HG02798 (cell line): ENCODE results near the gene CDC42EP2.
A peak's percentile ranks its signal among the peaks of the same experiment; 100 is the strongest.

Experiments used
- ATAC-seq: cut with Tn5 transposase; IDR thresholded peaks from one replicate; pipeline ENCODE4 v1.9.1; 2021; ENCODE audit warnings: mild to moderate bottlenecking; ENCODE audit not compliant: unreplicated experiment, poor library complexity

The CDC42EP2 gene

GRCh38 chr11:65297026-65297672 lies 17.5 kb upstream of the CDC42EP2 start:
- no peak for ATAC-seq

DNA sequence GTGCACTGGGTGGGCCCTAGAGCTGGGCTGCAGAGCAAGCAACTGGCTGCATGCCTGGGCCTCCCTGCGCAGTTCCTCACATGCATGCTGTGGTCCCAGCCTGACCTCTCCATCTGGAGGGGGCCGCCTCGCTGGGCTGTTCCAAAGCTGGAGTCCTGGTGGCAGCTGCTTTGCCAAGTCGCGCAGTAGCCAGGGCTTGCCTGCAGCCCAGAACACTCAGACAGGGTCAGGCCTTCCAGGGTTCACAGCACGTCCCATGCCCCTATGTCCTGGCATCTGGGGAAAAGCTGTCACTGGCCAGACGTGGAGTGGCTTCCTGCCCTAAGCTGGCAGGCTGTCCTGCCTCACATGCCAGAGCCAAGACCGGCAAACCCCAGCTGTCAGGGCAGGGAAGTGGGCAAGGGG lies 16.5 kb upstream of the CDC42EP2 start:
- ATAC-seq = no peak

DNA sequence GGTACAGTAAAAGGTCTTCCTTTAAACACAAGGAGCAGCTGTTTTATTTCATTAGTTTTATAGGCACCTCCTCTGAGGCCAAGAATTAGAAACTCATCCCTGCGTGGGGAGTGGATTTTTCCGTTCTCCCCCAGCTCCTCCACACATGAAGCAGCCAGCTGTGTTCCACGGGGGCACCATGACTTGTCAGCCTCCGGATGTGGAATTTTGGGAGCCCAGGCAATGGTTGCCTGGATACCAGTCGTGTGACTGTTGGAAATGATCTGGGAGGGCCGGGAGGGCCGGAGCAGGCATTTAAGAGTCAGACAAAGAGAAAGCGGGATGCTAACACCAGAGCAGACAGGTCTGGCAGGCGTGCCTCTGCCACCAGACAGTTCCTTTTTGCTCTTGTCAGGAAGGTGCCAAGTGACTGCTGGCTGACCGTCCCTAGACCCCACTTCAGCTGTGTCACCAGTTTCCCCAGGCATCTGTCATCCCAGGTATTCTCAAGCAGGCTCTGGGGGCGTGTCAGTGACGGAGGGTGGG lies 15.9 kb upstream of the CDC42EP2 start:
- no peak for ATAC-seq

DNA sequence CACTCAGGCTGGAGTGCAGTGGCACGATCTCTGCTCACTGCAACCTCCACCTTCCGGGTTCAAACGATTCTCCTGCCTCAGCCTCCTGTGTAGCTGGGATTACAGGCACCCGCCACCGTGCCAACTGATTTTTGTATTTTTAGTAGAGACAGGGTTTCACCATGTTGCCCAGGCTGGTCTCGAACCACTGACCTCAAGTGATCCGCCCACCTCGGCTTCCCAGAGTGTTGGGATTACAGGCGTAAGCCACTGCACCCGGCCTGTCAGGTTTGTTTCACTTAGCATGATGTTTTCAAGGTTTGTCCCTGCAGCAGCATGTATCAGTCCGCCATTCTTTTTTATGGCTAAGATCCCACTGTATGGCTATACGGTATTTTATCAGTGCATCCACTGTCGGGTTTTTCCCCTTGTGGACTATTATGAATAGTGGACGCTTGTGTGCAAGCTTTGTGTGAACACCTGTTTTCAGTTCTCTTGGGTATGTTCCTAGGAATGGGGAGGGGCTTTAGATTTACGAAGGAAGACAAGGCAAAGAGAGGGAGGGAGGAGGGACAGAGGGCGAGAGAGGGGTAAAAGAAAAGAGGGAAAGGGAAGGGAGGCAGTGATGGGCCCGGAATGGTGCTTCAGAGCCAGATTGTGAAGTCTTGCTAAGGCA lies 13.9 kb upstream of the CDC42EP2 start:
- ATAC-seq = no peak

DNA sequence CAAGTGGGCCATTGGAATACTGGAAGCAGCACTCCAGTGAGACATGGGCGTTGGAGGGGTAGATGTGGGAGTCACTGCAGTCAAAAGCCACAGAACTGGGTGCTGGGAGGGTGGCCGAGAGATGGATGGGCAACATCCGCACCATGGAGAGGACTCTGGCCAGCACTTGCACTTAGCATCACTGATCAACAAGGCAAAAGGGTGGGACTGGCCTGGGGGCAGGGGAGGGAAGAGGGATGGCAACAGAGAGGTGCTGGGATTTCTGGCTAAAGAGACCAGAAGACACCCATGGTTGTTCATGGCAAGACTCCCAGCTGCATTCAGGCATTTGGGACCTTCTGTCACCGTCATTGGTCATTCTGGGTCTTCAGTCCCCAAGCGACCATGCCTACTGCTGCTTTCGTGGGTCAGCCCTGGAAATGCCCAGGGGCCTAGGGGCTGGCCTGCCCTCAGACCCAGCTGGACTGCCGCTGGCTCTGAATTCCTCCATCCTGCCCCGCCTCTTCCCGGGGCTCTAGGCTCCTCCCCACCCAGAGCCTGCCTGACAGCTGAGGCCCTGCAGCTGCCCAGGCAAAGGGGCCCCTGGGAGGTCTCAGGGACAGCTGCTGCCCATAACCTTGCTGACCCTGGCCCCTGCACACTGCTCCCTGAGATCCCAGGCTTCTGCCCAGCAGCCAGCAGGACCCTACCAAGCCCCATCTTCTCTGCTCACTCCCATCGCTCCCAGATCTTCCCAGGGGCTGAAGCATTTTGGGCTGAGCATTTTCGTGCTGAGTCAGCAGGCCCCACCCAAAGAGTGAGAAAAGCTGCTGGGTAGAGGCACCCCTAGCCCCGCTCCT lies 13.0 kb upstream of the CDC42EP2 start:
- no peak for ATAC-seq

GRCh38 chr11:65303555-65303954 lies 11.1 kb upstream of the CDC42EP2 start:
- ATAC-seq = no peak

DNA sequence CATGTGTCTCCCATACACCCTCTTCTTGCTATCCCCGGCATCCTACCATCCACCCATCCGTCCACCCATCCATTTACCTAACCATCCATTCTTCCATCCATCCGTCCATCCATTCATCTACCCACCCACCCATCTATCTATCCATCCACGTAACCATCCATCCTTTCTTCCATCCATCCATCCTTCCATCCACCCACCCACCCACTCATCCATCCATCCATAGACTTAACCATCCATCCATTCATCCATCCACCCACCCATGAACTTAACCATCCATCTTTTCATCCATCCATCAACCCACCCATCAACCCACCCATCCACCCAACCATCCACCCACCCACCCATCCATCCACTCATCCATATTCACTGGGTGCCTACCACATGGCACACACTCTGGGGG lies 10.6 kb upstream of the CDC42EP2 start:
- ATAC-seq = no peak

DNA sequence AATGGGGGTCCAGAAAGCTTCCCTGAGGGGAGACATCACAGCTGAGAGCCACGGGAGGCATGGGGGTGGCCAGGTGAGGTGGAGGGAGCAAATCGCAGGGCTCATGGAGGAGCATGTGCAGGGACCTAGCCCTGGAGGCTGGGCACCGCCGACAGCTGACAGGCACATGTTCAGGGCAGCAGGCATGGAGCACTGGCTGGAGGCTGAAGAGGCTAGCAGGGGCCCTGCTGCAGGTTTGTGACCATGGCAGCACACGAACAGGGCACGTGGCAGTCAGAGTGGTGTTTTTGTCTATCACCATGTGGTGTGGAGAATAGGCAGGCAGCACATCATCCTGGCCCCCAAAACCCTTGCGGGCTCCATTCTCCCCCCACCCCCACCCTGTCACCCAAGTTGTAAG lies 10.1 kb upstream of the CDC42EP2 start:
- no peak for ATAC-seq

DNA sequence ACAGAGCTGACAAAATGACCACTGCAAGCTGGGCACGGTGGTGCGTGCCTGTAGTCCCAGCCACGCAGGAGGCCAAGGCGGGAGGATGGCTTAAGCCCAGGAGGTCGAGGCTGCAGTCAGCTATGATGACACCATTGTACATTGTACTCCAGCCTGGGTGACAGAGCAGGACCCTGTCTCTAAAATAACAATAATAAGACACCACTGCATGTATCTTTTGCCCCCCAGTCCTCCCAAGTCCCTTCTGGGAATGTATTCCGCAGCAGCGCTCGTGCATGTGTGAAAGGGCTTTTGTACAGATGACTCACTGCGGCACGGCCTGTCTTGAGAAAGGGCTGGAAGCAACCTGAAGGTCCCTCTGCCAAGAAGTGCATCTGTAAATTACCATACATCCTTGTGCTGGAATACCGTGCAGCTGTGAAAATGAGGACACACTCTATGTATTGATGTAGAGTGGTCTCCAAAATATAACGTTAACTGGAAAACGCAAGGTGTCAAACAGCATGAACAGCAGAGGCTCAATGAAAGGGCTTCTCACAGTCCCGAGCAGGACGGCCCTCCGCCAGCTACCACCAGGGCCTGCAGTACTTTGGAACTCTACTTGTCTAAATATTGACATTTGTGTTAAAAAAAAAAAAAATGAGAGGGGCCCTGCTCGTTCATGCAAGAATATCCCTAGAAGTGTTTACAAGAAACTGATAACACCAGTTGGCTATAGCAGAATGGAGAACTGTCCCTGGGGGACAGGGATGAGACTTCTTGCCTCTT lies 9.0 kb upstream of the CDC42EP2 start:
- no peak for ATAC-seq

- no peak for ATAC-seq
Observed at GRCh38 chr11:65307298-65308229, 7.1 kb upstream of the CDC42EP2 start.

DNA sequence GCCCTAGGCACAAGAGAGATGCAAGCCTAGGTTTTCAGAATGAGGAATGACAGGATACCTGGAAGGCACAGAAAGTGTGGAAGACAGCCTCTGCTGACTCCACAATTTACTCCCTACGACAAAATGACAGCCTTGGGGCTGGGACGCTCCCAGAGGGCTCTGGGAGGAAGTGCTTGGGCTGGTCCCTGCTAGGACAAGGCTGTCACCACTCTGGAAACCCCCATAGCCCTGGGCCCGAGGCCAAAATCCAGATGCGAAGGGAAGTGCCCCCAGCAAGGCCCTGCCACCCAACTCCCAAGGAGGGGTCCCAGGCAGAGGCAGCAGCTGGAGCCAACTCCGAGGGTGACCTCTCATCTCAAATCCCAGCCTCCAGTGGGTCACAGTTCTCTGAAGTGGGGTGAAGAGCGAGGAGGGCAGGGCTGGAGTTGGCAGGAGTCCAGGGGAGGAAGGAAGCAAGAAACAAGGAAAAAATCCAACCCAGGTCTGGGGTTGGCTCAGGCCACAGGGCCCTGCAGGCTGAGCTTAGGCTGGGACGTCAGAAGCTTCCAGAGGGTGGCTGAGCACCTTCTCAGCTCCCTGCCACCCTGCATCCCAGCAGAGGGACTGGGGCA lies 6.3 kb upstream of the CDC42EP2 start:
- no peak for ATAC-seq

DNA sequence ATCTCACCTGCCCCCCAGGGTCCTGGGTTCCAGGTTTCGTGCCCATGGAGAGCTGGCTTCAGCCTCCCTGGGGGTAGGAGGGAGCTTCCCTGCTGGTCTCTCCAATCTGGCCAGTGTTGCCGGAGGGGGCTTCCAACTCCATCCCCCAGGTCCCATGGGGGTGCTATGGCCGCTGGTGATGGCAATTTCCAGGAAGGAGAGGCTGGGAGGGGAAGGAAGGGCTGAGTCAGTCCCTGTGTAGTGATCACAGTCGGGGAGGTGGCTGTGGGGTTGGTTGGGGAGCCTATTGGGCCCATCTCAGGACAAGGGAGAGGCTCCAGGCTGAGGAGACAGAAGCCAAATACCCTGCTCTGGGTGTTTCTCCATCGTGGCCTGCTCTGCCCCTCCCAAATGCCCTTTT lies 5.7 kb upstream of the CDC42EP2 start:
- no peak for ATAC-seq

DNA sequence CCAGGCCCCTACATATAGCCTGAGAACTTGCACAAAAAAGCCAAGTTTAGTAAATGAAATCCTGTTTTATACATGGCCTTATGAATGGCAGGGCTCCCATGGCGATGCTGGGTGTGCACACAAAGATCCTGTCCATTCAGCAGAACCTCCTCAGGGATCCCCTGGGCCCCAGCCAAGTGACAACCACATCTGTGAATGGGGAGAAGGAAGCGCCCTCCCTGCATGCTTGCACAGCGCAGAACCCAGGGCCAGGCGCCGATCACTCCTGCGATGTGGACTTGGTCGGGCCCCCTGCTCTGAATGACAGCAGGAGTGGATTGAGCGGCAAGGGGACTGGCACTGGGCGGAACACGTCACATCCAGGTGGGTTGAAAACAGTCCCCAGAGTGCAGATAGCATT lies 4.5 kb upstream of the CDC42EP2 start:
- no peak for ATAC-seq

- ATAC-seq = no peak
Observed at GRCh38 chr11:65310736-65311135, 3.9 kb upstream of the CDC42EP2 start.

GRCh38 chr11:65311170-65311678 lies 3.4 kb upstream of the CDC42EP2 start:
- ATAC-seq = no peak

GRCh38 chr11:65315204-65315865 lies 669 bp downstream of the CDC42EP2 start:
- ATAC-seq = peak; percentile 53

DNA sequence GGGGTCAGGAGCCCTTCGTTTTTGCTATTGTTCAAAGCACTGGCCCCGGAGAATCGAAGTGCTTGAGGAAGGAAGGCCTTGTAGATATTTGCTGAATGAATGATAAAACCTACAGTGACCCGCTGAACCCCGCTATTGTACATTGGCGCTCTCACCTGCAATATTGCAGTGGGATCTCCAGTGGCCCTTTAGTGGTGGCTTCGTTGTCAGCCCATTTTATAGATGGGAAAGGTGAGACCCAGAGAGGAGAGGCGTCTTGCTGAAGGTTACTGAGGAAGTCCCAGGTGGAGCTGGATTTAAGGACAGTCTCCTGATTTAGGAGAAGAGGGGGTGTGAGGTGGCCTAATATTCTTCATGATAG lies 1.2 kb downstream of the CDC42EP2 start:
- ATAC-seq = no peak
